Measurements from ENCODE around the gene NGEF.

NGEF gene

GRCh38 chr2:233041722-233042323 is 28.8 kb upstream of the NGEF start:
- no peak for DNase-seq

GRCh38 chr2:233040571-233040970 is 27.5 kb upstream of the NGEF start:
- no peak for DNase-seq

GRCh38 chr2:233039846-233040530 is 26.9 kb upstream of the NGEF start:
- DNase-seq = no peak

GRCh38 chr2:233039212-233039845 is 26.3 kb upstream of the NGEF start:
- DNase-seq = no peak

- DNase-seq = no peak
These were observed 24.0 kb upstream of the NGEF start for GRCh38 chr2:233037078-233037477.

- no peak for DNase-seq
These were observed 23.2 kb upstream of the NGEF start for GRCh38 chr2:233036162-233036838.

GRCh38 chr2:233035426-233036161 is 22.5 kb upstream of the NGEF start:
- DNase-seq = no peak

- no peak for DNase-seq
These were observed 21.2 kb upstream of the NGEF start for GRCh38 chr2:233034091-233034882.

GRCh38 chr2:233033672-233034071 is 20.6 kb upstream of the NGEF start:
- DNase-seq = no peak

GRCh38 chr2:233032551-233033320 is 19.7 kb upstream of the NGEF start, which contains the start of gene NEU2:
Gene NEU2, plus strand, starts transcription at chr2:233032672. Its CDS starts 0 bp downstream, at chr2:233032672.
- DNase-seq = no peak

GRCh38 chr2:233031556-233032500 is 18.8 kb upstream of the NGEF start:
- DNase-seq = no peak

GRCh38 chr2:233029321-233029720 is 16.3 kb upstream of the NGEF start:
- DNase-seq = no peak

GRCh38 chr2:233026198-233026813 is 13.2 kb upstream of the NGEF start:
- no peak for DNase-seq

GRCh38 chr2:233025706-233026105 is 12.7 kb upstream of the NGEF start:
- no peak for DNase-seq

GRCh38 chr2:233023761-233024410 is 10.8 kb upstream of the NGEF start:
- no peak for DNase-seq

GRCh38 chr2:233023007-233023760 is 10.1 kb upstream of the NGEF start:
- DNase-seq = no peak

- DNase-seq = no peak
These were observed 9.5 kb upstream of the NGEF start for GRCh38 chr2:233022561-233022960.

- DNase-seq = no peak
These were observed 8.7 kb upstream of the NGEF start for GRCh38 chr2:233021771-233022170.

Data from CD4-positive, alpha-beta T cell treated with Interleukin-17A for 4 hours (primary cell).